HG03066 (cell line): Measurements from ENCODE around the gene FAM237B.
"Not testable (repeated sequence)": the region's sequence is repeated elsewhere in the genome, so short reads cannot be mapped to it uniquely, and the experiment has no call there.

Source experiments
- ATAC-seq: cut with Tn5 transposase; IDR thresholded peaks from one replicate; pipeline ENCODE4 v1.9.1; 2021; ENCODE audit warnings: low read depth; ENCODE audit not compliant: unreplicated experiment

Gene FAM237B

DNA sequence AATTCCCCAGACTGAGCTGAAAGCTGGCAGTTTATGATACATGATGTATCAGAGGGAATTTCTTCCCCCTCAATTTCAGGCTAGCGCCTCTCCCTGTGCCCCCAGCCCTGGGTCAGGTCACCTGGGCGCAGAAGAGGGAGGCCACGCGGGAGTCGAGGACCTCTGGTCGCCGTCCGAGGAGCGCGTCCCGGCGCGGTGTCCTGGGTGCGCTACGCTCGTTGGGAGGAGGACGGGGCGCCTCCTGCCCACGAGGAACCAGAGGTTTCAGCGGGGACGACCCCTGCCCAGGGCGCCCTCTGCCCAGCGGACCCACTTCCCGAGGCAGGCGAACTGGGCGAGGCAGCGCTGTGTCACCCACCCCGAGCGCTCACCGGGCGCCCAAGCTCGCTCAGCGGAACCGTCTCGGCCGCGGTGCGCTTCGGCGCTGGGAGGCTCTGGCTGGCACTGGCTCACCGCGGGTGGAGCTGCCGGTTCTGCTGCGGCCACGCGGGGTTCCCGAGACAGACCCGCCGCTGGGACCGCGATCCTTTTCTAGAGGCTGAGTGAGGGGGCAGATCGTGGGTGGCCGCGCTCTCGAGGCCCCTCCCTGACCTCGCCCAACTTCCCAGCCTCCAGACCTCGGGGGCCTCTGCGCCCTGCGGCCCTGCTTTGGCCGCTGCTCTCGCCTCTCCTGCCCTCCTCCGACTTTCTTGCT lies at the start of gene FAM237B:
FAM237B (minus strand) TSS at position 504 of the 694 bp plus-strand sequence. CDS start 1,556 bp downstream, outside the sequence.
- no peak for ATAC-seq

DNA sequence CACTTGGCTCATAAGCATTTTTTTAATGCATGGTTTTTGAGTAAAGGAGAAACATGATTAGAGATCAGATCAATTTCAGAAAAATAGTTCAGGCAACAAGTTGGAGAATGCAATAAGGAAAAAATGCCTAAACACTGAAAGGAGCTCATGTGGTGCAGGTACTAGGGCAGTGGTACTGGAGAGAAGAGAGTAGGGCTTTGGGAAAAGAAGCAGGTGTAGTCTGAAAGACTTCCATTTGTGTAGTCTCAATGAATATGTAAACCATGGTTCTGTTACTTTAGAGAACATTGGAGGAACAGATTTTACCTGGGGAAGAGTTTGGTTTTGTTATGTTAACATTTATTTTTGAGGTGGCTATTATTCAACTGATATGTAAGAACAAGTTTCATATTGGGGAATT lies 30.9 kb upstream of the FAM237B start:
- ATAC-seq: no peak

DNA sequence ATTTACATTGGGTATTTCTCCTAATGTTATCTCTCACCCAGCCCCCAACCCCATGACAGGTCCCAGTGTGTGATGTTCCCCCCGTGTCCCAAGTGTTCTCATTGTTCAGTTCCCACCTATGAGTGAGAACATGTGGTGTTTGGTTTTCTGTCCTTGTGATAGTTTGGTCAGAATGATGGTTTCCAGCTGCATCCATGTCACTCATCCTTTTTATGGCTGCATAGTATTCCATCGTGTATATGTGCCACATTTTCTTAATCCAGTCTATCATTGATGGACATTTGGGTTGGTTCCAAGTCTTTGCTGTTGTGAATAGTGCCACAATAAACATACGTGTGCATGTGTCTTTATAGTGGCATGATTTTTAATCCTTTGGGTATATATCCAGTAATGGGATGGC lies 28.9 kb upstream of the FAM237B start:
- ATAC-seq: not testable (repeated sequence)

DNA sequence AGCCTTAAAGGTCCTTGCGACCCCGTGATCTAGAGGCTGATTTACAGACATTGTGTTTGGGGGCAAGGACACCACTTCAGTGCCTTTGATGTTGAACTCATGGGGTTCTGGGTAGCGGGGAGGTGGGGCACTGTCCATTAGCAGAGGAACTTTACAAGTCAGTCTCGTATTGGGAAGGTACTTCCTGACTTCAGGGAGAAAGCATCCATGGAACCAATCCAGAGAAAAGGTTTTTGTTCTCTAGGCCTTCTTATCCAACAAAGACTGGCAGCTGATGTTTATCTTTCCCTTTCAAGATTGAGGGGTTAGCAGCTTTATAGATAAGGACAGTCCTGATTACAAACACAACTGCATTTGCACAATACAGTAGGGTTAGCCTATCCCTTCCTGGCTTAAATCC lies 28.2 kb upstream of the FAM237B start:
- ATAC-seq: no peak

DNA sequence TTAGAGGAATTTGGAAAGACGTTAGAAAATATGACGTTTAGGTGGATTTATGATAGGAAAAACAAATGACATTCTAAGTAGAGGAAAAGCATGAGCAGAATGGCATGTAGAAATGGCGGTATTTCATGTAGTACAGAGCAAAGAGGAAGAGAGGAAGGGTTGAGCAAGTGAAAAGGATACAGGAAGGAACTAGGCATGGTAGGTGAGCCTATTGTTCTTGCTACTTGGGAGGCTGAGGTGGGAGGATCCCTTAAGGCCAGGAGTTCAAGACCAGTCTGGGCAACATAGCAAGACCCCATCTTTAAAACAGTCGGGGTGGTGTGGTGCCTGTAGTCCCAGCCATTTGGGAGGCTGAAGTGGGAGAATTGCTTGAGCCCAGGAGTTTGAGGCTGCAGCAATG lies 26.7 kb upstream of the FAM237B start:
- ATAC-seq: no peak

DNA sequence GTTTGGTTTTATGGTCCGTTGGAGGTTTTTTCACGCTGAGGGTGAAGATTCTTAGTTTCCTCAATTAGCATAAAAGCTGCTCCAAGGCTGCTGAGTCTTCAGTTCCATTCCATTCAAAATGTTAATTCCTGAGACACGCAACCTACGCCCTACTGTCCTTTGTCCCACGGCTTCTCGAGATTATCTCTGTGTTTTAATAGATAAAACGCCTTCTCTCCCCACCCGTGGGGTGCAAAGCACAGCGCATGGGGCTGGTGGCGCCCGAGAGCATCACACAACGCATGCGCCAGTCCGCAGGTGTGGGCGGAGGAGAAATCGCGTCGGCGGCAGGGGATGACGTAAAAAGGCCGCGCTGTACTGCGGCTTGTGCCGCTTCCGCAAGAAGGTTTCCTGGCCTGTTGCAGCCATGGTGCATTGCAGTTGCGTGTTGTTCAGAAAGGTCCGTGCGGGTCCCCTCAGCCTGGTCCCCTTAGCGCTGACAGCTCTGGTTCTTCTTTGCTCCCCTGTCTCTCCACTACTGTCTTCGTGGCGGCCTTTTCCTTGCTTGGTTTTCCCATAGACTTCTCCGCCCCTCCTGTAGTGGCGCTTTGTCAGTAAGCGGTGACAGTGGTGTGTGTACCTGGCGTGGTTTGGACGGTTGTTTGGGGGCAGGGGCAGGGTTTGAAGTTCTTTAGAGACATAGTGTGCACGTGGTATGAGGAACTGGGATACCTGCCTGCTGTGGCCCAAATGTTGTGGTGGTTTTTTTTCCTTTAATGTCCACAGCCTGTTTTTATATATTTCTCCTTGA lies 25.4 kb upstream of the FAM237B start, which contains the start of gene GTPBP10:
GTPBP10 (plus strand) TSS at position 381 of the 790 bp plus-strand sequence; CDS start at position 407, 26 bp downstream.
- ATAC-seq: peak; percentile 91

DNA sequence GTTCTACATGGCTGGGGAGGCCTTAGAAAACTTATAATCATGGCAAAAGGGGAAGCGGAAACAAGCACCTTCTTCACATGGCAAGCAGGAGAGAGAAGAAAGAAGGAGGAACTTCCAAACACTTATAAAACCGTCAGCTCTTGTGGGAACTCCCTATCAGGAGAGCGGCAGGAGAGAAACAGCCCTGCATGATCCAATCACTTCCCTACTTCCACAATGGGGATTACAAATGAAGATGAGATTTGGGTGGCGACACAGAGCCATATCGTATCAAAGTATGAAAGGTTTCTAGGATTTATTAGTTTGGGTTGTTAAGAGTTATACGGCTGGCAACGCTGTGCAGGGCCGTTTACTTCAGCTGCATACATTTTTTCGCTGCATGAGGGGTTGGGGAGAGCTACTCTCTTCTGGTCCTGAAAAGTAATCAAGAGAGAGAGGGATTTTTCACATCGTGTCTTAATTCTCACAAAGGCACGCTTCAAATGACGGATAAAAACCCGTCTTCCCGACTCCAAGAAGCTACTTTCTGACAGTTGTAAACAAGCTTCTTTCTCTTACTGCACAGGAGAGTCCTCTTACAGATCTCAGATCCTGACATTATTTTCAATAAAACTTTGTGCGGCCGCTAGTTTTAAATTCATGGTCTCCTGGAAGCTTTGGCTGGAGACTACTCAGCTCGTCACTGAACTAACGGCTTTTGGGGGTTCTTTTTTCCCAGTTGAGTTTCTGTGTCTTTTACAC lies 24.7 kb upstream of the FAM237B start:
- ATAC-seq: peak; percentile 5

DNA sequence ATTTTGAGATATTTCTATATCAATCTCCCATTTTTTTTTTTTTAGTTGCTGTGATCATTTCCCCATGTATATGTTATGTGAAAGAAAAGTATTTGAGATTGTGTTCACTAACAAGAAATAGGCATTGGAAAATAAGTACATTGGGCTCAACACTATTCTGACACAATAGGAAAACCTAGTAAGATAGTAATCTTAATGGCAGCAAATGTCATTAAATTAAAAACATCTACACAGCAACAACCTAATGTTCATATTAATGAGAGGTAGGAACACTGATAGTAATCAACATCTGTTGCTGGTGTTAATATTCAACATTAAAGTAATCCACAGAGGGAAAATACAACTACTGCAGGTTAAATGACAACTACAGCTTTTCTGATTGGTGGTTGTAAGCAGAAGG lies 23.9 kb upstream of the FAM237B start:
- ATAC-seq: no peak

DNA sequence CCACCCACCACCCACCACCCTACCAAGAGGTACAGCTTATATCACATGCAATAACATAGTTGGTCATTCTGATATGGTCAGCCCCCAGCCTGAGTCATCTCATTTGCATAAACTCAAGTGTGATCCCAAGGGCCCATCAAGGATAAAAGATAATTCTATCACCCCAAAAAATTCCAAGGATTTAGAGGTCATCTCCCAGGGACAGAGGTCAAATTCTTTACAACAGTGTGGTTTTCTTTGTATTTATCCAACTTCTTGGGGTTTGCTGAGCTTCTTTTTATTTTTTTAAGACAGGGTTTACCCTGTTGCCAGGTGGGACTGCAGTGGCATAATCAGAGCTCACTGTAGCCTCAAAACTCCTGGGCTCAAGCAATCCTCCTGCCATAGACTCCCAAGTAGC lies 16.0 kb upstream of the FAM237B start:
- no peak for ATAC-seq

DNA sequence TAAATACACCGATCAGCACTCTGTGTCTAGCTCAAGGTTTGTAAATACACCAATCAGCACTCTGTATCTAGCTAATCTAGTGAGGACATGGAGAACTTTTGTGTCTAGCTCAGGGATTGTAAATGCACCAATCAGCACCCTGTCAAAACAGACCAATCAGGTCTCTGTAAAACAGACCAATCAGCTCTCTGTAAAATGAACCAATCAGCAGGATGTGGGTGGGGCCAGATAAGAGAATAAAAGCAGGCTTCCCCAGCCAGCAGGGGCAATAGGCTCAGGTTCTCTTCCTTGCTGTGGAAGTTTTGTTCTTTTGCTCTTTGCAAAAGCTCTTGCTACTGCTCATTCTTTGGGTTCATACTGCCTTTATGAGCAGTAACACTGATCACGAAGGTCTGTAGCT lies 13.8 kb upstream of the FAM237B start:
- not testable (repeated sequence) for ATAC-seq

DNA sequence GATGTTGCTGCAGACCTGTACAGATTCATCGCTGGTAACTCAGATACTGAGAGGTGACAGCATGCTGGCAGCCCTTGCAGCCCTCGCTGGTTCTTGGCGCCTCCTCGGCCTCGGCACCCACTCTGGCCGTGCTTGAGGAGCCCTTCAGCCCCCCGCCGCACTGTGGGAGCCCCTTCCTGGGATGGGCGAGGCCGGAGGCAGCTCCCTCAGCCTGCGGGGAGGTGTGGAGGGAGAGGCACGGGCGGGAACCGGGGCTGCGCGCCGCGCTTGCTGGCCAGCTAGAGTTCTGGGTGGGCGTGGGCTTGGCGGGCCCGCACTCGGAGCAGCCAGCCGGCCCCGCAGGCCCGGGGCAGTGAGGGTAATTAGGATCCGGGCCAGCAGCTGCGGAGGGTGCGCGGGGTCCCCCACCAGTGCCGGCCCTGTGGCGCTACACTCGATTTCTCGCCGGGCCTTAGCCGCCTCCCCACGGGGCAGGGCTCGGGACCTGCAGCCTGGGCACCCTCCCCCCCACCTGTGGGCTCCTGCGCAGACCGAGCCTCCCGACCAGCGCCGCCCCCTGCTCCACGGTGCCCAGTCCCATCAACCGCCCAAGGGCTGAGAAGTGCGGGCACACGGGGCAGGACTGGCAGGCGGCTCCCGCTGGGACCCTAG lies 13.2 kb upstream of the FAM237B start:
- ATAC-seq: no peak

DNA sequence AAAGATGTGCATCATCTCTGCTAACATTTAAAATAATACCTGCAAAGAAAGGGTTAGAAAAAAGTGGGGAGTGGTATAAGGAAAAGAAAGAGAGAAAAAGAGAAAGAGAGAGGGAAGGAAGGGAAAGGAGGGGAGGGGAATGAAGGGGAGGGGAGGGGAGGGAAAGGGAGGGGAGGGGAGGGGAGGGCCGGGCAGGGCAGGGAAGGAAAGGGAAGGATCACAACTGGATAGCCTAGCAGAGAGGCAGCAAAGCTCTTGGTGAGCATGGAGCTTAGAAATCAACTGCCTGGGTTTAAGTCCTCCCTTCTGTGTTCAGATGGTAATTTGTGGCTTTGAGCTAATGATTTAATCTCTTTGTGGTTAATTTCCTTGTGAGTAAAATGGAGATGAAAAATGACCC lies 5.4 kb upstream of the FAM237B start:
- no peak for ATAC-seq

DNA sequence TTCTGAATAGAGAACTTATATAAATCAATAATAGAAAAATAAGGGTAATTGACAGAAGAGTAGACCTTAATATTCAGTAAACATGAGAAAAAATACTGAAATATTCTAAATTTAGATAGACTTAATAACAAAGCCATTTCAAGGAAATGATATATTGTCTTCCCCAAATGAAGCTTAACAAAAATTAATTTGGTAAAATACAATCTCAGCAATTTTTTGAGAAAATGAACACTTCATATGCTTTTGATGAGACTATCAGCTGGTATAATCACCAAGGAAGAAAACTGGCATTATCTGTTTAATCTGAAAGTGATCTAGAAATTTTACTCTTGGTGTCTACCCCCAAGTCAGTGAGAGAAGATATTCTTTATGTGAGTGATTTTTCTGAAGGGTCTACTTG lies 1.7 kb upstream of the FAM237B start:
- no peak for ATAC-seq

DNA sequence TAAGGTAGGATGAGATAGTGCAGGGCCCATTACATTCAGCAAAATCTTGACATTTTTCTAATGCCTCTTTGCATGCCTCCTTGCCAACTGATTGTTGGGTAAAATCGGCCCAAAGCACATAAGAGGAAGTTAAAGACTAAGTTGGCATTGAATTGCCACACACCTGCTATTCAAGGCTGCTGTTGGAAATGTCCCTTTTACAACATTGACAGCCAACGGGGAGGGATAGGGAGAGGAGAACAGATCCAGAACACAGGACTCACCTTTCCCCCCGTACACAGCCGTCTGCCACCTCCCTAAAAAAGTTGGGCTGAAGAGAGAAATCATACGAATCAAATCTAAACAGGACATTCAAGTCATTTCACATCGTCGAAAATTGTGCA lies 695 bp downstream of the FAM237B start:
- ATAC-seq: no peak

DNA sequence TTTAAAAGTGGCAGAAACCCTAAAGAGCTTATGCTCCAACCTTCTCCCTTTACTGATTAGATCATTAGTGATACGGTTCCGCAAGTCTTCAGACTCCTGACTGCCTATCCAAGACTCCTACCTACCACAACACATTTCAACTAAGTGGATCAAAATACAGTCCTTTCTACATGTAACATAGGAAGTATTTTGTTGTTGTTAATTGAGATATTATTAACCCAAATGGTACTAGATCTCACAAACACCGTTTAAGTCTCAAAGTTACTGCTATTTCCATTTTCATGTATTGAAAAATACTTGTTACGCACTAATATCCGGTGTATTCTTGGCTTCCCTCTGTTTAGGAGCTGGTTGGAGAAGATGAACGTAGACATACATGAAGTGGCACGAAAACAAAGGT lies 1.1 kb downstream of the FAM237B start:
- no peak for ATAC-seq

DNA sequence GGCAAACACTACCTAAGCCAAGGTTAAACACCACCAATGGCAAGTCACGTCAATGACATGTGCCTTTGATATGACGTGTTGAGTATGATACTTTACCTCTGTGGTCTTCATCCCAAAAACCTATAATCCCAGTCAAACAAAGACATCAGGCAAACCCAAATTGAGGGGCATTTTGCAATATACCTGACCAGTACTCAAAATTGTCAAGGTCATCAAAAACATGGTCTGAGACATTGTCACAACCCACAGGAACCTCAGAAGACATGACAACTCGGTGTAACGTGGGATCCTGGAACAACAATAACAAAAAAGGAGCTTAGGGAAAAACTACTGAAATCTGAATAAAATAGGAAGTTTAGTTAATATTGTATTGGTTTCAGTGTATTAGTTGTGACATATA lies 7.2 kb downstream of the FAM237B start:
- no peak for ATAC-seq

DNA sequence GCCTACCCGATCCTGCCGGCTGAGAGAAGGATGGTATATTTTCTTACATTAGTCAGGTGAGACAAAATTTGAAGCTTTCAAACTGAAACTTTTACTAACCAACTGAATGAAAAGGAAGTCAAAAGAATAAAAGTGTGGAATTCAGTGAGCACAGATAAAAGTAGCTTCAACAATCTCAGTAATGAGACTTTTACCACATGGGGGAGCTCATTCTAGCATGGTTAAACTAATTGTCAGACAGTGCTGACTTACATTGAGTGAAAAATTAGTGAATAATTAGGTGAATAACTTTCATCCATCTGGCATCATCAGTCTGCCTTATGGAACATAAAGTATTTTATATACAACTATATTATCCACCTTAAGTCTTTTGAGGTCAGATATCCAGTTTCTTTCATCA lies 8.4 kb downstream of the FAM237B start:
- ATAC-seq: no peak

DNA sequence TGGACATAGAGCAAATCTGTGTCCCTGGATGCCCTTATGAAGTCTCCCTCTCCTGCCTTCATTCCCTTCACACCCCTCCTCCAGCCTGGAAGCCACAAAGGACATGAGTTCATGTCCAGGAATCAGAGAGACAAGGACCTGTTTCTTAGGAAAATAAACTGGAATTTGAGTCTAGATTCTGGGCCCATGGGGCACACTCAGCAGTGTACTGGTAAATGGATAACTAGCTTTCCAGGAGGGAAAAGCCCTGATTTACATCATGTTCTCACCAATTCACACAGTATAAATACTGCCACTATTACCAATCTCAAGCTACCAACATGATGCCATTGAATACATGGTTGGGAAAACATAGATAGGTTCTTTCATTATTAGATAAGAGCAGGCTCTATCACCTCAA lies 9.9 kb downstream of the FAM237B start:
- ATAC-seq: no peak

DNA sequence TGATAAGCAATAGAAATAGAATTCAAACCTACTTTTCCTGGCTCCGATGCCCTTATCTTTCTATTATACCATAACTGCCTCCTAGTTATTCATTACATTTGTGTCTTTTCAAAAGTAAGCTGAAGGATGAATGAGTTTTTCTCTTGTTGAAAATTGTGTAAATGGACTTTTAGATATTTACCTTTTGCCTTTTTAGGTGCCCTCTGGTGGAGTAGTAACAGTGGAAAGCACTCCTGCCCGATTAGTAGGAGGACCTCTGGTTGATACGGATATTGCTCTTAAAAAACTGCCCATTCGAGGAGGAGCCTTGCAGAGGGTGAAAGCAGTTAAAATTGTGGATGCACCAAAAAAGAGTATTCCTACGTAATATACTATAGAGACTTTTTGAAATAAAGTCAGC lies 11.2 kb downstream of the FAM237B start:
- no peak for ATAC-seq

DNA sequence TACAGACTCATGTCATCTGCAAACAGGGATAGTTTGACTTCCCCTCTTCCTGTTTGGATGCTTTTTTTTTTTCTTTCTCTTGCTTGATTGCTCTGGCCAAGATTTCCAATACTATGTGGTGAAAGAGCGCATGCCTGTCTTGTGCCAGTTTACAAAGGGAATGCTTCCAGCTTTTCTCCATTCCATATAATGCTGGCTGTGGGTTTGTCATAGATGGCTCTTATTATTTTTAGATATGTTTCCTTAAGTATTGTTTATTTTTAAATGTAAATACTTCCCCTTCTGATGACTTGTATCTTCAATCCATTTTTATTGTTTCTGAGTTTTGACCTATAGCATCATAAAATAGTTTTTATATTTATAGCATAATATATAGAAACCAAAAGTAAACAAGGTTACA lies 17.9 kb downstream of the FAM237B start:
- no peak for ATAC-seq
